ENCODE results near the gene YEATS4.

The YEATS4 gene

DNA sequence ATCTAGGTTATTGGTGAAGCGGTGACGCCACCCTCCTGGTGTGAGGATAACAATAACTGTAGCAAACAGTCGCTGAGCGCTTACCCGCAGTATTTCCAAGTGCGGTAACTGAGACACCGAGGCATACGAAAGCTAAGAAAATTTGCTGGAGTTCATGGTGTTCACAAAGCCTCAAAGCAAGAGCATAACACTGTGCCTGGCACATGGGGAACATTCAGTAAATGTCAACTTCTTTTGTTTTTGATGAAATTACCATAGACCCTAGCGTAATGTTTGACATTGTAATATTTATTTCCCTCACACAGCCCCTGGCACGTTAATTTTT lies 767 bp downstream of the YEATS4 start:
- H3K4me3 ChIP-seq (ENCODE audit: low read depth, low read length) = peak overlapping the region; percentile 79
- TF ChIP-seq, protein P1, sequence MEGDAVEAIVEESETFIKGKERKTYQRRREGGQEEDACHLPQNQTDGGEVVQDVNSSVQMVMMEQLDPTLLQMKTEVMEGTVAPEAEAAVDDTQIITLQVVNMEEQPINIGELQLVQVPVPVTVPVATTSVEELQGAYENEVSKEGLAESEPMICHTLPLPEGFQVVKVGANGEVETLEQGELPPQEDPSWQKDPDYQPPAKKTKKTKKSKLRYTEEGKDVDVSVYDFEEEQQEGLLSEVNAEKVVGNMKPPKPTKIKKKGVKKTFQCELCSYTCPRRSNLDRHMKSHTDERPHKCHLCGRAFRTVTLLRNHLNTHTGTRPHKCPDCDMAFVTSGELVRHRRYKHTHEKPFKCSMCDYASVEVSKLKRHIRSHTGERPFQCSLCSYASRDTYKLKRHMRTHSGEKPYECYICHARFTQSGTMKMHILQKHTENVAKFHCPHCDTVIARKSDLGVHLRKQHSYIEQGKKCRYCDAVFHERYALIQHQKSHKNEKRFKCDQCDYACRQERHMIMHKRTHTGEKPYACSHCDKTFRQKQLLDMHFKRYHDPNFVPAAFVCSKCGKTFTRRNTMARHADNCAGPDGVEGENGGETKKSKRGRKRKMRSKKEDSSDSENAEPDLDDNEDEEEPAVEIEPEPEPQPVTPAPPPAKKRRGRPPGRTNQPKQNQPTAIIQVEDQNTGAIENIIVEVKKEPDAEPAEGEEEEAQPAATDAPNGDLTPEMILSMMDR (IDR thresholded peaks at IDR 0.05; ENCODE audit: insufficient read depth, low read depth, low read length, missing control alignments) = no peak
- DNase-seq (ENCODE audit: low read depth) = no peak

DNA sequence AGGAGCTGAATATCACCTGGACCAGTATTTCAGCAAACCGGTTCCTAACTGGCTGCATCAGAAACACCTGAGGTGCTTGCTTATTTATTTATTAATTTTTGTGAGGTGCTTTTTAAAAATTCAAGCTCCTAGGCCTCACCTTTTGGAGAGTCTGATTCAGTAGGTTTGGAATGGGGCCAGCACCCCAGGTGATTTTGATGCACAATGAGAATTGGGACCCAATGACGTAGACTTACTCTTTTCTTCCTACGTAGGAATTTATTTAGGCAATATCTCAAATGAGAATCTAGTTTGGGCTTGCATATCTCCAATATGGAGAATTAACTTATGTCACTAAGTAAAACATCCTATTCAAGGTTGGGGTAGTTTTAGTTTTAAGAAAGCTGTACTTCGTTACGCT lies 7.3 kb downstream of the YEATS4 start:
- no peak for DNase-seq (ENCODE audit: low read depth)
- TF ChIP-seq, protein P1 (IDR thresholded peaks at IDR 0.05; ENCODE audit: insufficient read depth, low read depth, low read length, missing control alignments) = no peak
- H3K4me3 ChIP-seq (ENCODE audit: low read depth, low read length) = no peak overlapping the region

DNA sequence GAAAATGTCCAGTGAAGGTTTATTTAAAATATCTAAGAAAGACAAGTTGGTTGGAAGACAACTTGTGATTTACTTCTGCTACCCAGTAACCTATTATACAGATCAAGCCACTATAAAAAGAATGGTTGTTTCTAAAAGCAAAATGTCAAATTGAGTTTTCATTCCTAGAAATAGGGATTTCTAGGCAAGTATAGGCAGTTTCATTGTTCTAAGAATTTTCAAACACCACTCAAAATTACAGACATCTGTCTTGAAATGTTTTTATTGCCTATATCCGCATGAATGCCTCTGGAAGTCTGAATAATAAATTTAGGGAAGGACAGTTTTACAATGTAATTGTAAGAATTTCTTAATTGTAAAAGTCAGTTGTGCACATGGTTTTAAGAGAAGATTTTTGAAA lies 8.6 kb downstream of the YEATS4 start:
- H3K4me3 ChIP-seq (ENCODE audit: low read depth, low read length) = no peak overlapping the region
- TF ChIP-seq, protein P1 (IDR thresholded peaks at IDR 0.05; ENCODE audit: insufficient read depth, low read depth, low read length, missing control alignments) = no peak
- no peak for DNase-seq (ENCODE audit: low read depth)

DNA sequence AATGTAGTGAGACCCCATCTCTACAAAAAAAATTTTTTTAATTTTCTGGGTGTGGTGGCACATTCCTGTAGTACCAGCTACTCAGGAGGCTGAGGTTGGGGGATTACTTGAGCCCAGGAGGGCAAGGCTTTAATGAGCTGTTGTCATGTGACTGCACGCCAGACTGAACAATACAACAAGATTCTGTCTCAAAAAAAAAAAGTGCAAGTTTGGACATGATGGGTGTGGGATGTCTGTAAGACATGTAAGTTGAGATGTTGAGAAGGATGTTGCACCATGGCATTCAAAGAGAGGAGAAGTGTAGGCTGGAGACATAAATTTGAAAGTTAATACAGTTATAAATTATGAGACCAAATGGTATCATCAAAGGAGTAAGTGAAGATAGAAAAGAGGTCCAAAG lies 23.5 kb downstream of the YEATS4 start:
- H3K4me3 ChIP-seq (ENCODE audit: low read depth, low read length) = no peak overlapping the region
- TF ChIP-seq, protein P1 (IDR thresholded peaks at IDR 0.05; ENCODE audit: insufficient read depth, low read depth, low read length, missing control alignments) = no peak
- no peak for DNase-seq (ENCODE audit: low read depth)

DNA sequence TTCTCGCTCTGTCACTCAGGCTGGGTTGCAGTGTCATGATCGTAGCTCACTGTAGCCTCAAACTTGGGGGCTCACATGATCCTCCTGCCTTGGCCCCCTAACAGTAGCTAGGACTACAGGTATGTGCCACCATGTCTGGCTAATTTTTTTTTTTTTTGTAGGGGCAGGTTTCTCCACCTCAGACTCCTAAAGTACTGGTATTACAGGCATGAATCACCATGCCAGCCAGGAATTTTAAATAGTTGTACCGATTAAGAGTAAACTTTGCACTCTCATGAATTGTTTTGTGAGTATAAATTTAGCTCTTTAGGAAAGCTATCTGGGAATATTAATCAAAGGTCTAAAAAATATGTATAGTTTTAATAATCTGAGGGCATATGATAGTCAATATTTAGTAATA lies 25.5 kb downstream of the YEATS4 start:
- DNase-seq (ENCODE audit: low read depth) = no peak
- H3K4me3 ChIP-seq (ENCODE audit: low read depth, low read length) = no peak overlapping the region
- TF ChIP-seq, protein P1 (IDR thresholded peaks at IDR 0.05; ENCODE audit: insufficient read depth, low read depth, low read length, missing control alignments) = no peak

DNA sequence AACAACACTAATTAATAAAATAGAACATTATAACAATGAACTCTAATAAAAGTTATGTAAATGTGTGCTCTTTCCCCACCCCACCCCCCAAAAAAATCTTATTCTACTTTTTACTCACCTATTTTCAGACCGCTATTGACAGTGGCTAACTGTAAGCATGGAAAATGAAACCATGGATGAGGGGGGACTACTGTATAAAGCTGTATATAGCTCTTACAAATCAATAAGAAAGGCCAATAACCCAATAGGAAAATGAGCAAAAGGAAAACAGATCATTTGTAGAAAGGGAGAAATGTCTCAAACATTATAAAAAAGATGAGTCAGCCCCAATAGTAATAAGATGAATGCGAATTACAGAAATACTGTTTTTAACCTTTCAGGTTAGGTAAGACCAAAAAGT lies 27.4 kb downstream of the YEATS4 start:
- DNase-seq (ENCODE audit: low read depth) = no peak
- H3K4me3 ChIP-seq (ENCODE audit: low read depth, low read length) = no peak overlapping the region
- TF ChIP-seq, protein P1 (IDR thresholded peaks at IDR 0.05; ENCODE audit: insufficient read depth, low read depth, low read length, missing control alignments) = no peak

DNA sequence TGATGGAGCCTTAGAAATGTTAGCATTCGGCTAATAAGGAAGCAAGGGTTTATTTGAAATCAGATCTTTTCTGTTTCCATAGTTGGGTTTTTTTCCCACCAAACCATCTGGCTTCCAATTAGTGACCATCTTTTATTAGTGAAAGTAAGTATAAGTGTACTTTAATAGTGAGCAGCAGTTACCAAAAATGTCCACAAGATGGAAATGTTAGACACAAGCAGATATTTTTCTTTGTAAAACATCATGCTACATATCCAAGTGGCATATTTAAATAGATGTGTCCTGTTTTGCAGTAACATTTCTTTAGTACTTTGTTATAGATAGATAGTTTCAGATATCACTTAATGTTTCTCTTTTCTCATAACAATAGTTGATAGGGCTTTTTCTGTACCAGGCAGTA lies 28.8 kb downstream of the YEATS4 start:
- TF ChIP-seq, protein P1 (IDR thresholded peaks at IDR 0.05; ENCODE audit: insufficient read depth, low read depth, low read length, missing control alignments) = peak; percentile 26
- DNase-seq (ENCODE audit: low read depth) = peak; percentile 47
- H3K4me3 ChIP-seq (ENCODE audit: low read depth, low read length) = no peak overlapping the region
